T-helper 2 cell (primary cell): ENCODE results near the gene VOPP1.
"Not testable (repeated sequence)": the region's sequence is repeated elsewhere in the genome, so short reads cannot be mapped to it uniquely, and the experiment has no call there.

ENCODE experiments used
- DNase-seq, 5 experiments: peaks; one replicate each; pipeline versions ENCODE4 v3.0.0 to v3.0.0-alpha.2; 2012 to 2022

The VOPP1 gene

GRCh38 chr7:55485501-55486191 lies 86.7 kb downstream of the VOPP1 start:
- no peak for DNase-seq

- DNase-seq: no peak
Measured at GRCh38 chr7:55484834-55485233, 87.5 kb downstream of the VOPP1 start.

- DNase-seq: no peak
Measured at GRCh38 chr7:55484241-55484640, 88.1 kb downstream of the VOPP1 start.

GRCh38 chr7:55483046-55483445 lies 89.3 kb downstream of the VOPP1 start:
- DNase-seq: no peak

- no peak for DNase-seq
Measured at GRCh38 chr7:55481155-55481554, 91.1 kb downstream of the VOPP1 start.

- DNase-seq: no peak
Measured at GRCh38 chr7:55478700-55479099, 93.6 kb downstream of the VOPP1 start.

- DNase-seq: no peak
Measured at GRCh38 chr7:55477781-55478374, 94.4 kb downstream of the VOPP1 start.

GRCh38 chr7:55476852-55477780 lies 95.2 kb downstream of the VOPP1 start:
- no peak for DNase-seq

- no peak for DNase-seq
Measured at GRCh38 chr7:55475855-55476803, 96.2 kb downstream of the VOPP1 start.

- peak in 2 of 5 experiments; percentile 44 to 49 for DNase-seq
Measured at GRCh38 chr7:55474944-55475854, 97.1 kb downstream of the VOPP1 start.

- DNase-seq: no peak
Measured at GRCh38 chr7:55473932-55474331, 98.4 kb downstream of the VOPP1 start.

GRCh38 chr7:55472928-55473725 lies 99.2 kb downstream of the VOPP1 start:
- no peak for DNase-seq

GRCh38 chr7:55472406-55472805 lies 99.9 kb downstream of the VOPP1 start:
- not testable (repeated sequence) for DNase-seq

- not testable (repeated sequence) for DNase-seq
Measured at GRCh38 chr7:55471594-55471993, 100.7 kb downstream of the VOPP1 start.

- no peak for DNase-seq
Measured at GRCh38 chr7:55470261-55470660, 102.0 kb downstream of the VOPP1 start.

- no peak for DNase-seq
Measured at GRCh38 chr7:55469721-55470120, 102.6 kb downstream of the VOPP1 start.

GRCh38 chr7:55469271-55469681 lies 103.0 kb downstream of the VOPP1 start:
- DNase-seq: peak in 2 of 5 experiments; percentile 65 to 88

GRCh38 chr7:55468495-55468894 lies 103.8 kb downstream of the VOPP1 start:
- DNase-seq: no peak

GRCh38 chr7:55467047-55467593 lies 105.2 kb downstream of the VOPP1 start:
- no peak for DNase-seq

GRCh38 chr7:55465691-55466090 lies 106.6 kb downstream of the VOPP1 start:
- no peak for DNase-seq
